Mammary epithelial cell (primary cell): Measurements from ENCODE around the gene KNSTRN.

Experiments
- EZH2 ChIP-seq: IDR thresholded peaks from 2 replicates; pipeline ENCODE4 v1.6.1; 2012; ENCODE audit warnings: low read length, inconsistent platforms, borderline replicate concordance
- TF ChIP-seq, protein P1 (sequence below), 2 donors: IDR thresholded peaks in 1 of 2; conservative IDR thresholded peaks in 1 of 2; 2 replicates each; pipeline ENCODE4 v1.5.1; 2011 to 2012; ENCODE audit warnings: inconsistent platforms in 2 of 2, low read length in 2 of 2, mild to moderate bottlenecking in 2 of 2, control low read depth in 1 of 2, low read depth in 1 of 2; ENCODE audit not compliant: insufficient read depth in 1 of 2; ENCODE audit errors: extremely low read depth in 1 of 2

- TF ChIP-seq EZH2, result no peak
- TF ChIP-seq, protein P1, sequence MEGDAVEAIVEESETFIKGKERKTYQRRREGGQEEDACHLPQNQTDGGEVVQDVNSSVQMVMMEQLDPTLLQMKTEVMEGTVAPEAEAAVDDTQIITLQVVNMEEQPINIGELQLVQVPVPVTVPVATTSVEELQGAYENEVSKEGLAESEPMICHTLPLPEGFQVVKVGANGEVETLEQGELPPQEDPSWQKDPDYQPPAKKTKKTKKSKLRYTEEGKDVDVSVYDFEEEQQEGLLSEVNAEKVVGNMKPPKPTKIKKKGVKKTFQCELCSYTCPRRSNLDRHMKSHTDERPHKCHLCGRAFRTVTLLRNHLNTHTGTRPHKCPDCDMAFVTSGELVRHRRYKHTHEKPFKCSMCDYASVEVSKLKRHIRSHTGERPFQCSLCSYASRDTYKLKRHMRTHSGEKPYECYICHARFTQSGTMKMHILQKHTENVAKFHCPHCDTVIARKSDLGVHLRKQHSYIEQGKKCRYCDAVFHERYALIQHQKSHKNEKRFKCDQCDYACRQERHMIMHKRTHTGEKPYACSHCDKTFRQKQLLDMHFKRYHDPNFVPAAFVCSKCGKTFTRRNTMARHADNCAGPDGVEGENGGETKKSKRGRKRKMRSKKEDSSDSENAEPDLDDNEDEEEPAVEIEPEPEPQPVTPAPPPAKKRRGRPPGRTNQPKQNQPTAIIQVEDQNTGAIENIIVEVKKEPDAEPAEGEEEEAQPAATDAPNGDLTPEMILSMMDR (conservative IDR thresholded peaks at IDR 0.05 in 1 of 2, IDR thresholded peaks at IDR 0.05 in 1 of 2; ENCODE audit: extremely low read depth in 1 of 2, insufficient read depth in 1 of 2, low read depth in 1 of 2, low read length in 2 of 2), result no peak
Observed at GRCh38 chr15:40412095-40412759, 29.7 kb downstream of the KNSTRN start.
